NCI-H2227 treated with DMSO at 0.1 percent for 48 hours (cell line): ENCODE measurements around the gene CD3D.
"Not testable (repeated sequence)": the region's sequence is repeated elsewhere in the genome, so short reads cannot be mapped to it uniquely, and the experiment has no call there.

Source experiments
- DNase-seq: peaks from one replicate; lab custom pipeline; 2025; lab: John Stamatoyannopoulos, UW

The CD3D gene

GRCh38 chr11:118339281-118339961 lies 3.1 kb downstream of the CD3D start:
- no peak for DNase-seq

- DNase-seq = no peak
Observed at GRCh38 chr11:118338637-118339061, 3.9 kb downstream of the CD3D start.

- no peak for DNase-seq
Observed at GRCh38 chr11:118334745-118335144, 7.8 kb downstream of the CD3D start.

- DNase-seq = no peak
Observed at GRCh38 chr11:118328745-118329144, 13.8 kb downstream of the CD3D start.

GRCh38 chr11:118325283-118325682 lies 17.2 kb downstream of the CD3D start:
- DNase-seq = no peak

GRCh38 chr11:118322721-118323120 lies 19.8 kb downstream of the CD3D start:
- no peak for DNase-seq

- DNase-seq = no peak
Observed at GRCh38 chr11:118321386-118322082, 21.0 kb downstream of the CD3D start.

GRCh38 chr11:118320515-118320914 lies 22.0 kb downstream of the CD3D start:
- DNase-seq = no peak

- DNase-seq = no peak
Observed at GRCh38 chr11:118319337-118319707, 23.2 kb downstream of the CD3D start.

GRCh38 chr11:118318581-118319336 lies 23.7 kb downstream of the CD3D start:
- no peak for DNase-seq

GRCh38 chr11:118318124-118318523 lies 24.4 kb downstream of the CD3D start:
- no peak for DNase-seq

GRCh38 chr11:118314988-118315411 lies 27.5 kb downstream of the CD3D start:
- DNase-seq = no peak

GRCh38 chr11:118313242-118313641 lies 29.3 kb downstream of the CD3D start:
- no peak for DNase-seq

GRCh38 chr11:118312328-118312727 lies 30.2 kb downstream of the CD3D start:
- no peak for DNase-seq

- DNase-seq = no peak
Observed at GRCh38 chr11:118311518-118311917, 31.0 kb downstream of the CD3D start.

- no peak for DNase-seq
Observed at GRCh38 chr11:118310781-118311485, 31.6 kb downstream of the CD3D start.

GRCh38 chr11:118310271-118310670 lies 32.2 kb downstream of the CD3D start:
- no peak for DNase-seq

- not testable (repeated sequence) for DNase-seq
Observed at GRCh38 chr11:118308995-118309528, 33.4 kb downstream of the CD3D start.

- no peak for DNase-seq
Observed at GRCh38 chr11:118306556-118306955, 35.9 kb downstream of the CD3D start.

- DNase-seq = no peak
Observed at GRCh38 chr11:118305726-118306125, 36.8 kb downstream of the CD3D start.

GRCh38 chr11:118304568-118305248 lies 37.8 kb downstream of the CD3D start, which contains the start of gene CD3E:
Gene CD3E, plus strand, starts transcription at chr11:118304730. Its CDS starts 223 bp downstream, at chr11:118304953.
- DNase-seq = no peak
